Heart left ventricle (tissue), 13 donors: ENCODE measurements around the gene CEACAM21.

Source experiments
- POLR2A ChIP-seq, 2 donors: fragments of 450-650 bp; IDR thresholded peaks; one replicate each; pipeline ENCODE4 v1.6.1; 2017; ENCODE audit warnings: antibody characterized with exemption in 2 of 2, mild to moderate bottlenecking in 2 of 2, moderate library complexity in 2 of 2
- TF ChIP-seq, protein P1 (sequence below), 12 donors: fragments of 200-600 bp; sonication (generic) in 4 of 12; IDR thresholded peaks; one replicate each; pipeline versions ENCODE4 v1.5.0 to v1.8.0; 2018 to 2022; ENCODE audit warnings: antibody characterized with exemption in 12 of 12, mild to moderate bottlenecking in 5 of 12
- donor health status: ischemic (EF 13 %, LVEDD 7.1; RV severe dilation, severe dysfunction).
- donor health status: DM: no; HTN: yes; CAD: no.
- donor health status: DM: no; HTN: no; CAD: no.
- donor health status: ischemic (EF 25% LVEDD 6.9; RV normal size, moderate dysfunction).
- donor health status: ischemic (EF 25% LVEDD 5.7; RV mildly dilated, moderate dysfunction).
- donor health status: ischemic (EF 35%, LVEDD 5.7; RV mildly dilated, moderate dysfunction).
- donor health status: nonischemic (EF 11% LVEDD 7.7; RV severe dilation, severe dysfunction).
- donor health status: DM: yes; HTN: yes; CAD: no.
- donor health status: PGD.
- donor health status: ischemic (EF 29% LVEDD 5.4; RV normal size, mild dysfunction).
- donor health status: nonischemic (EF 23%, LVEDD 6.1; RV moderate dilation, normal function).

DNA sequence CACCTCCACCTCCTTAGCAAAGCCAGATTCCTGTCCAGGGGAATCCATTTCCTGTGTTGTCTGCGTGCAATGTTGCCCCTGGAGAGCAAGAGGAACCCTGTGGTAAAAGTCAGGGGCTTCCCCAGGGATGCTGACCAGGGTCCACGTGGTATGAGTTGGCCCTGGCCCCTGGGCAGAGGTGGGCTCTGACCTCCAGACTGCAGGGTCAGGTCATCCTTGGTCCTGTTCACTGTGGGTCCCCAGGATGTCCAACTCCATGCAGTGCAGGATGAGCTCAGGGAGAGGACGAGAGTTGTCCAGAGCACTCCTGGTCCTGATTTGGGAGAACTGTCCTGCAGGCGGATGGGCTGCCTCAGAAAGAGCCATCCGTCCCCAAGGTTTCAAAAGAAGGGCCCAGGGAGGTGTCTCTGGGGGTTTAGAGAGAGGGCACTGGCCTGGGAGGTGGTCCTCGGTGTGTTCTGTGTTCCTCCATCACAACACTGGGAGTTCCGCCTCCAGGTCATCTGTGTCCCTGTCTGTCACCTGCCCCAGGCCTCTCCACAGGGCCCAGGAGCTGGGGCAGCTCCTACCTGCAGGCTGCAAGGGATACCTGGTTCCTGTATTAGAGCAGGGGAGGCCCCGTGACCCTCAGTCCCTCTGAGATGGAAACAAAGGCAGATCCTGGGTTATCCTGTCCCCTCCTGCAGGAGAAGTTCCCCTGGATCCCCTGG lies 52.2 kb downstream of the CEACAM21 start:
- TF ChIP-seq, protein P1, sequence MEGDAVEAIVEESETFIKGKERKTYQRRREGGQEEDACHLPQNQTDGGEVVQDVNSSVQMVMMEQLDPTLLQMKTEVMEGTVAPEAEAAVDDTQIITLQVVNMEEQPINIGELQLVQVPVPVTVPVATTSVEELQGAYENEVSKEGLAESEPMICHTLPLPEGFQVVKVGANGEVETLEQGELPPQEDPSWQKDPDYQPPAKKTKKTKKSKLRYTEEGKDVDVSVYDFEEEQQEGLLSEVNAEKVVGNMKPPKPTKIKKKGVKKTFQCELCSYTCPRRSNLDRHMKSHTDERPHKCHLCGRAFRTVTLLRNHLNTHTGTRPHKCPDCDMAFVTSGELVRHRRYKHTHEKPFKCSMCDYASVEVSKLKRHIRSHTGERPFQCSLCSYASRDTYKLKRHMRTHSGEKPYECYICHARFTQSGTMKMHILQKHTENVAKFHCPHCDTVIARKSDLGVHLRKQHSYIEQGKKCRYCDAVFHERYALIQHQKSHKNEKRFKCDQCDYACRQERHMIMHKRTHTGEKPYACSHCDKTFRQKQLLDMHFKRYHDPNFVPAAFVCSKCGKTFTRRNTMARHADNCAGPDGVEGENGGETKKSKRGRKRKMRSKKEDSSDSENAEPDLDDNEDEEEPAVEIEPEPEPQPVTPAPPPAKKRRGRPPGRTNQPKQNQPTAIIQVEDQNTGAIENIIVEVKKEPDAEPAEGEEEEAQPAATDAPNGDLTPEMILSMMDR (IDR thresholded peaks at IDR 0.05): no peak
- TF ChIP-seq POLR2A (IDR thresholded peaks at IDR 0.05): no peak
